GM12801 (cell line): Measurements from ENCODE around the gene KNCN.

ENCODE experiments used
- CTCF ChIP-seq: IDR thresholded peaks from one replicate; pipeline ENCODE4 v1.5.1; 2011; ENCODE audit warnings: control low read depth; ENCODE audit not compliant: insufficient read length; ENCODE audit errors: extremely low read depth

The KNCN gene

GRCh38 chr1:46508757-46509156, 42.7 kb downstream of the KNCN start:
- no peak for TF ChIP-seq CTCF

- TF ChIP-seq CTCF, result no peak
These were observed 44.8 kb downstream of the KNCN start for GRCh38 chr1:46506470-46507219.

- TF ChIP-seq CTCF, result no peak
These were observed 48.0 kb downstream of the KNCN start for GRCh38 chr1:46503421-46503820.

- no peak for TF ChIP-seq CTCF
These were observed 49.9 kb downstream of the KNCN start for GRCh38 chr1:46501528-46501927.

- no peak for TF ChIP-seq CTCF
These were observed 53.8 kb downstream of the KNCN start for GRCh38 chr1:46497665-46498064.

- TF ChIP-seq CTCF, result no peak
These were observed 54.4 kb downstream of the KNCN start for GRCh38 chr1:46497020-46497419.

- no peak for TF ChIP-seq CTCF
These were observed 54.9 kb downstream of the KNCN start for GRCh38 chr1:46496505-46496904.
